HG03175 (cell line): Measurements from ENCODE around the gene DDIT4L.
"Not testable (repeated sequence)": the region's sequence is repeated elsewhere in the genome, so short reads cannot be mapped to it uniquely, and the experiment has no call there.

Experiments
- ATAC-seq: cut with Tn5 transposase; IDR thresholded peaks from one replicate; pipeline ENCODE4 v1.9.1; 2021; ENCODE audit warnings: mild to moderate bottlenecking, moderate library complexity; ENCODE audit not compliant: unreplicated experiment

DDIT4L gene

GRCh38 chr4:100166297-100167039, 23.8 kb downstream of the DDIT4L start:
- no peak for ATAC-seq

- ATAC-seq: no peak
Observed at GRCh38 chr4:100165809-100166208, 24.5 kb downstream of the DDIT4L start.

GRCh38 chr4:100164808-100165760, 25.2 kb downstream of the DDIT4L start:
- no peak for ATAC-seq

- peak; percentile 88 for ATAC-seq
Observed at GRCh38 chr4:100162027-100162685, 28.1 kb downstream of the DDIT4L start.

DNA sequence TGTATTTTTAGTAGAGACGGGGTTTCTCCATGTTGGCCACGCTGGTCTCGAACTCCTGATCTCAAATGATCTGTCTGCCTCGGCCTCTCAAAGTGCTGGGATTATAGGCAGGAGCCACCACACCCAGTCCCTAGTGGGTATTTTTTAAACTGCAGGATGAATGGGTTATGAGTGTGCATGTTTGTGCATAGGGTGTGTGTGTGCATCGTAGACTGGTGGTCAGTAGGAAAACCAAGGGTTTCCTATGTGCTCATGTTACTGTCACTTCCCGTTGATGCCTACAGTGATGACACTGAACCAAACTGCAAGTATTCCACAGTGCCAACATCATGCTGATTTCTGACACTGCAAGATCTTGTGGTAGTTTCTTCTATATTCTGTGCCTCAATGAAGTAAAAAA, 41.1 kb downstream of the DDIT4L start:
- ATAC-seq: no peak

GRCh38 chr4:100147684-100148083, 42.6 kb downstream of the DDIT4L start:
- no peak for ATAC-seq

DNA sequence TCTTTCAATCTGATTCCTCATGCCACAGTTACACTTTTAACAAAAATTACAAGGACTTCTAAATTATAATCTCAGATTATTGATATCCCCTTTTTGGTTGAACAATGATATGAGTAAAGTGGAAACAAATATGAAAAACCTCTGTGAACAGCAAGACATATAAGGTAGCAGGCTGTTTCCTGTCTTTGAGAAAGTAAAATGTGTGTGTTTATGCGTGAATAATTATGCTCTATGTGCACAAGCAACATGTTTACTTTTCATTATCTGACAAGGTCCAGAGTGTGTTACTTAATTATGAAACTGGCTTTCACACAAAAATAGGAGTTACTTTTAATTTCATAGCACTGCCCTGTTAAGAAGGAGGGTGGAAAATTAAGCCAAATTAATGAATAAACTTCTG, 43.1 kb downstream of the DDIT4L start:
- ATAC-seq: peak; percentile 70

DNA sequence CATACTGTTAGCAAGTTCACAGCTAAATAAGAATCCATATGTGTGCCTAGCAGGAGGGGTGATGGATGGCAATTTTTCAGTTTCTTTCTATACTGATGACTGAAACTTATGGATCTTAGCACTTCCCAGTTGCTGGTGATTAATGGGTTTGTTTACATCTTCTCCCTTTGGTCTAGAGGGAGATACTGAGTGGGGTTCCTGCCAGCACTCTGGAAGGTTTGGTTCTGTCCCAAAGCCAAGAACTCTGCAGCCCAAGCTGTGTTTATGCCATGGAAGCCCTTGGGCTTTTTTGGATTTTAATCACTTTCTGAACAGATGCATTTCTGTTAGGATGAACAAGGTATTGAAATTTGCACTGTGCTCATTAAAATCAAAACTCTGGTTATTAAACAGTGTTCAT, 43.5 kb downstream of the DDIT4L start:
- no peak for ATAC-seq

GRCh38 chr4:100137320-100137719, 52.9 kb downstream of the DDIT4L start:
- not testable (repeated sequence) for ATAC-seq
